GM23248 (cell line): ENCODE data around the gene CNR1.

Experiments used
- EZH2 ChIP-seq: fragments of 200-600 bp; sonication (generic); IDR thresholded peaks from 2 replicates; pipeline ENCODE4 v1.6.1; 2018; ENCODE audit warnings: antibody characterized with exemption, mild to moderate bottlenecking; ENCODE audit not compliant: insufficient read depth, poor library complexity, severe bottlenecking
- EZH2phosphoT487 ChIP-seq: fragments of 200-600 bp; sonication (generic); IDR thresholded peaks from 2 replicates; pipeline ENCODE4 v1.6.1; 2018; ENCODE audit warnings: antibody characterized with exemption, moderate library complexity, mild to moderate bottlenecking, low read depth; ENCODE audit not compliant: insufficient read depth

DNA sequence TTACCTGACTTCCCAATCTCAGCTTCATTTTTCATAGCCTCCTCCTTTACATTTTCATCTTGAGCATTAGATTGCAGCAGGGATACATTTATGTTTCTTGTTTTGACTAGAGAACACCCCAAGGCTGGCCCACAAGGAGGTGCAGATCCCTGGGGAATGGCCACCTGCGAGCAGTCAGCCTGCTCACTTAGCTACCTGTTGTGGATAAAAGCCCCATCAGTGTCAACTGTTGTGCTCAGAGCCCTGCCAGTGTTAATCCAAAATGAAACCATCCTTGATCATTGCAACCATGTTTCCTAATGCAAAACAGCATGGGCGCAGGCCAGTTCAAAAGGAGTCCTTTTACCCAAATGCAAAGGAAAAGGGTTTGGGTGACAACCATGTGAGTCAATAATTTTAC lies 50.8 kb downstream of the CNR1 start:
- TF ChIP-seq EZH2 (no peak), EZH2phosphoT487 (no peak)
